Liver (tissue), 10 donors: Measurements from ENCODE around the gene SLC2A5. TPM values are rescaled to one million over a fixed set of nuclear protein-coding genes. Genes with fewer than 3 reads are reported as not detected.

Source experiments
- DNase-seq: peaks from one replicate; pipeline ENCODE4 v3.0.0-alpha.2; 2017; ENCODE audit warnings: low spot score
- H3K27ac ChIP-seq, 2 donors: one replicate each; pipeline ENCODE4 v1.7.0; 2013; ENCODE audit warnings: inconsistent platforms in 2 of 2, low read length in 2 of 2, control low read depth in 1 of 2, low read depth in 1 of 2, mild to moderate bottlenecking in 1 of 2
- H3K27me3 ChIP-seq, 4 donors: one replicate each; pipeline versions ENCODE4 v1.6.1 to v1.7.0; 2013; ENCODE audit warnings: low read length in 3 of 4, inconsistent platforms in 1 of 4, mild to moderate bottlenecking in 1 of 4, moderate library complexity in 1 of 4; ENCODE audit not compliant: control insufficient read depth in 4 of 4, insufficient read depth in 4 of 4
- H3K36me3 ChIP-seq, 4 donors: one replicate each; pipeline versions ENCODE4 v1.6.1 to v1.7.0; 2013; ENCODE audit warnings: low read length in 3 of 4, mild to moderate bottlenecking in 3 of 4, low read depth in 1 of 4, moderate library complexity in 1 of 4; ENCODE audit not compliant: control insufficient read depth in 4 of 4, insufficient read depth in 3 of 4
- H3K4me1 ChIP-seq, 4 donors: one replicate each; pipeline versions ENCODE4 v1.6.1 to v1.7.0; 2013; ENCODE audit warnings: low read length in 3 of 4, mild to moderate bottlenecking in 3 of 4, moderate library complexity in 1 of 4; ENCODE audit not compliant: control insufficient read depth in 4 of 4, insufficient read depth in 4 of 4
- H3K4me3 ChIP-seq, 3 donors: one replicate each; pipeline versions ENCODE4 v1.6.1 to v1.7.0; 2013; ENCODE audit warnings: low read length in 3 of 3, control low read depth in 1 of 3, low read depth in 1 of 3, mild to moderate bottlenecking in 1 of 3
- H3K9ac ChIP-seq, 2 donors: one replicate each; pipeline ENCODE4 v1.7.0; 2013; ENCODE audit warnings: low read length in 2 of 2, mild to moderate bottlenecking in 2 of 2, moderate library complexity in 2 of 2, control low read depth in 1 of 2, low read depth in 1 of 2
- H3K9me3 ChIP-seq, 4 donors: one replicate each; pipeline versions ENCODE4 v1.6.1 to v1.7.0; 2013; ENCODE audit warnings: low read length in 3 of 4; ENCODE audit not compliant: control insufficient read depth in 4 of 4
- FOXA1 ChIP-seq: IDR thresholded peaks from 2 replicates; pipeline ENCODE4 v1.6.1; 2016; ENCODE audit warnings: antibody characterized with exemption
- FOXA2 ChIP-seq: IDR thresholded peaks from 2 replicates; pipeline ENCODE4 v1.6.1; 2016; ENCODE audit warnings: antibody characterized with exemption
- JUND ChIP-seq, 2 donors: IDR thresholded peaks; 2 replicates each; pipeline ENCODE4 v1.6.1; 2016; ENCODE audit warnings: antibody characterized with exemption in 2 of 2
- RAD21 ChIP-seq, 2 donors: IDR thresholded peaks; 2 replicates each; pipeline ENCODE4 v1.6.1; 2016; ENCODE audit warnings: antibody characterized with exemption in 2 of 2, mild to moderate bottlenecking in 2 of 2
- YY1 ChIP-seq: IDR thresholded peaks from 2 replicates; pipeline ENCODE4 v1.6.1; 2016; ENCODE audit warnings: antibody characterized with exemption, mild to moderate bottlenecking
- ZBTB33 ChIP-seq: IDR thresholded peaks from 2 replicates; pipeline ENCODE4 v1.6.1; 2016; ENCODE audit warnings: antibody characterized with exemption
- WGBS: extraction: QIAGEN DNeasy Blood & Tissue Kit; methylation state at CpG from one replicate; pipeline ENCODE4 v1.1.7; 2013; 5-methylcytosine and 5-hydroxymethylcytosine counted together
- polyA plus RNA-seq, 2 donors: library from polyadenylated mRNA; stranded (reverse) in 1 of 2; unstranded in 1 of 2; fragments of 200-250 nt in 1 of 2; fragments of >200 nt in 1 of 2; fragmentation: Nextera tagmentation in 1 of 2; extraction: Ambion mirVana in 1 of 2; gene quantifications; one replicate each; pipeline versions ENCODE4 v1.2.1 to v1.2.3, GENCODE V29; 2013 to 2015
- small RNA-seq: library from RNA; depleted of rRNA; stranded (forward); fragments of <200 nt; gene quantifications from one replicate; pipeline ENCODE3, GENCODE V24; 2014
- total RNA-seq, 2 donors: library from RNA; depleted of rRNA; stranded (reverse); fragments of >200 nt; gene quantifications; one replicate each; pipeline ENCODE4 v1.2.3, GENCODE V29; 2014
- donor health status: healthy.
- donor health status: healthy.
- donor health status: healthy.
- donor health status: healthy.
- donor health status: healthy.

SLC2A5 gene
- total and polyA plus RNA-seq, 4 donors, result 0.07 to 1.6 (median 0.13) TPM

DNA sequence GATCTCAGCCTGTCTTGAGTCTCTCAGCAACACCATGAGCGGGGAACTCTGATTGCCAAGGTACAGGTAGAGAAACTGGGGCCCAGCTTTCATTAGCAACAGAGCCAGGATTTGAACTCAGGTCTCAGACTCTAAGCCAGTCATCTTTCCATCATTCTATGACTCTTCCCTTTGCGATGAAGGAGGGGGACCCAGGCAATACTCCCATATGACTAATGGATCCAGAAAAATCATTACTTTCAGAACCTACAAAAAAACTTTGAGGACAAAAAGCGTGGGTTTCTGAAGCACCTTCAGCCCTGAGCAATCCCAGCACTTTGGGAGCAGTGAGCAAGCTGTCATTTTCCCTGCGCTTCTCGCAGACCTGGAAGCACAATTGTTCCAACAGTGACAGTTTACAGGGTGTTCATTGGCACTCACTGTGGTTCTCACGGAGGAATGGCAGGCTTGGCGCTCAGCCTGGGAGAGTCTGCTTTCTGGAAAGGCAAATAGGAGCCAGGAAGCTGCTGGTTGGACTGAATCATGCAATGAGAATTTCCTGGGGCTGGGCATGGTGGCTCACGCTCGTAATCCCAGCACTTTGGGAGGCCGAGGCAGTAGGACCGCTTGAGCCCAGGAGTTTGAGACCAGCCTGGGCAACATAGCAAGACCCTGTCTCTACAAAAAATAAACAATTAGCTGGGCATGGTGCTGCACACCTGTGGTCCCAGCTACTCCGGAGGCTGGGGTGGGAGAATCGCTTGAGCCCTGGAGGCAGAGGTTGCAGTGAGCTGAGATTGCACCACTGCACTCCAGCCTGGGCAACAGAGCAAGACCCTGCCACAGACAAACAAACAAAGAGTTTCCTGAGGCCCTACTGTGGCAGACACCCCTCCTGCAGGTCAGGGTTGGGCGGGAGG is 83.3 kb downstream of the SLC2A5 start:
- Histone ChIP-seq H3K9me3 (no peaks in the 10 kb centered on the region), H3K4me3 (no peak overlapping the region), H3K27me3 (no peaks in the 10 kb centered on the region), H3K36me3 (no peaks in the 10 kb centered on the region), H3K4me1 (peaks cover 0 to 5% (median 0%) of the 10 kb centered on the region in 4 donors), H3K27ac (no peak overlapping the region), H3K9ac (no peak overlapping the region)
- DNase-seq, result no peak
- TF ChIP-seq YY1 (peak; percentile 54), ZBTB33 (no peak), FOXA1 (no peak), JUND (IDR thresholded peaks at IDR 0.05) (peak in 1 of 2 donors; percentile 21), FOXA2 (no peak), RAD21 (IDR thresholded peaks at IDR 0.05) (peak; percentile 13 to 20)
- 68% methylated on average over 14 of the region's 14 CpGs for WGBS

Small RNA genes within 50 kb of the gene (small RNA-seq; reads per million reads assigned to genes)
- not detected for gene RF00424

Other genes with a start within 250 kb of the SLC2A5 start
- 100 to 1,000 TPM; 270 to 394 TPM for gene ENO1, start 190.9 kb downstream of the SLC2A5 start, total RNA-seq
- gene ENO1, start 190.9 kb downstream of the SLC2A5 start, polyA plus RNA-seq, result 100 to 1,000 TPM; 365 to 499 TPM
- not detected for gene CA6, start 123.8 kb downstream of the SLC2A5 start, total RNA-seq
- not detected for gene CA6, start 123.8 kb downstream of the SLC2A5 start, polyA plus RNA-seq
- not detected for gene SLC2A7, start 43.2 kb downstream of the SLC2A5 start, total RNA-seq
- gene SLC2A7, start 43.2 kb downstream of the SLC2A5 start, polyA plus RNA-seq, result not detected
- 1 to 10 TPM; 1.3 to 7.0 TPM for gene GPR157, start 59.5 kb upstream of the SLC2A5 start, total RNA-seq
- 1 to 10 TPM; 2.1 to 2.4 TPM for gene GPR157, start 59.5 kb upstream of the SLC2A5 start, polyA plus RNA-seq
- 100 to 1,000 TPM in 1 of 2 donors, 10 to 100 TPM in 1; 47.7 to 134 TPM for gene H6PD, start 165.1 kb upstream of the SLC2A5 start, total RNA-seq
- gene H6PD, start 165.1 kb upstream of the SLC2A5 start, polyA plus RNA-seq, result 10 to 100 TPM; 28.9 to 65.8 TPM
- 10 to 100 TPM in 1 of 2 donors, 1 to 10 TPM in 1; 4.1 to 19.1 TPM for gene SPSB1, start 223.3 kb upstream of the SLC2A5 start, total RNA-seq
- gene SPSB1, start 223.3 kb upstream of the SLC2A5 start, polyA plus RNA-seq, result 10 to 100 TPM; 10.4 to 22.6 TPM